Adipose tissue (tissue), 3 donors: ENCODE measurements around the gene BBS4. TPM values are rescaled to one million over a fixed set of nuclear protein-coding genes. Genes with fewer than 3 reads are reported as not detected.

ENCODE experiments used
- H3K27ac ChIP-seq: one replicate; pipeline ENCODE4 v1.5.1; 2013; ENCODE audit warnings: low read depth, low read length
- WGBS, 3 donors: extraction: QIAGEN DNeasy Blood & Tissue Kit; methylation state at CpG; one replicate each; pipeline ENCODE4 v1.1.7; 2013; 5-methylcytosine and 5-hydroxymethylcytosine counted together
- polyA plus RNA-seq, 3 donors: library from polyadenylated mRNA; stranded (reverse); fragments of 200-250 nt; gene quantifications; one replicate each; pipeline ENCODE4 v1.2.3, GENCODE V29; 2013
- donor health status: healthy with polysubstance abuse.
- donor health status: Bipolar disorder and iron deficiency.
- donor health status: healthy.

The BBS4 gene
- polyA plus RNA-seq, 3 donors: 8.0 to 12.0 (median 10.0) TPM

- H3K27ac ChIP-seq: no peak overlapping the region
- 42 to 93% (median 65%) methylated on average over 1 of the region's 1 CpG for WGBS, 3 donors
Observed at GRCh38 chr15:72740219-72740618, 54.2 kb downstream of the BBS4 start.

- H3K27ac ChIP-seq: no peak overlapping the region
- WGBS, 3 donors: 94 to 95% (median 94%) methylated on average over 2 of the region's 2 CpGs
Observed at GRCh38 chr15:72749700-72750099, 63.7 kb downstream of the BBS4 start.

- 43 to 81% (median 59%) methylated on average over 9 of the region's 9 CpGs for WGBS, 3 donors
- no peak overlapping the region for H3K27ac ChIP-seq
Observed at GRCh38 chr15:72751751-72752455, 65.9 kb downstream of the BBS4 start.

GRCh38 chr15:72754096-72754495, 68.1 kb downstream of the BBS4 start:
- WGBS, 3 donors: 93 to 96% (median 93%) methylated on average over 6 of the region's 6 CpGs
- no peak overlapping the region for H3K27ac ChIP-seq

- WGBS, 3 donors: 73 to 92% (median 74%) methylated on average over 3 of the region's 3 CpGs
- H3K27ac ChIP-seq: no peak overlapping the region
Observed at GRCh38 chr15:72758182-72758581, 72.2 kb downstream of the BBS4 start.

GRCh38 chr15:72760590-72761260, 74.7 kb downstream of the BBS4 start:
- 50 to 93% (median 92%) methylated on average over 5 of the region's 5 CpGs for WGBS, 3 donors

GRCh38 chr15:72764656-72765055, 78.6 kb downstream of the BBS4 start:
- 93 to 98% (median 98%) methylated on average over 3 of the region's 3 CpGs for WGBS, 3 donors
- H3K27ac ChIP-seq: no peak overlapping the region

More at GRCh38 chr15:72760590-72761260, 74.7 kb downstream of the BBS4 start:
- no peak overlapping the region for H3K27ac ChIP-seq

- 97 to 99% (median 98%) methylated on average over 2 of the region's 2 CpGs for WGBS, 3 donors
- no peak overlapping the region for H3K27ac ChIP-seq
Observed at GRCh38 chr15:72766025-72766424, 80.0 kb downstream of the BBS4 start.

GRCh38 chr15:72766780-72767179, 80.8 kb downstream of the BBS4 start:
- H3K27ac ChIP-seq: no peak overlapping the region
- WGBS, 3 donors: 98 to 99% (median 98%) methylated on average over 2 of the region's 2 CpGs

GRCh38 chr15:72770673-72771328, 84.8 kb downstream of the BBS4 start:
- WGBS, 3 donors: 73 to 85% (median 85%) methylated on average over 6 of the region's 6 CpGs
- H3K27ac ChIP-seq: no peak overlapping the region

- no peak overlapping the region for H3K27ac ChIP-seq
- WGBS, 3 donors: 57 to 93% (median 77%) methylated on average over 1 of the region's 1 CpG
Observed at GRCh38 chr15:72771329-72771725, 85.3 kb downstream of the BBS4 start.

- no peak overlapping the region for H3K27ac ChIP-seq
- WGBS, 3 donors: 57 to 74% (median 61%) methylated on average over 2 of the region's 2 CpGs
Observed at GRCh38 chr15:72774696-72775383, 88.8 kb downstream of the BBS4 start.

GRCh38 chr15:72778796-72779195, 92.8 kb downstream of the BBS4 start:
- WGBS, 3 donors: 82 to 90% (median 86%) methylated on average over 6 of the region's 6 CpGs
- no peak overlapping the region for H3K27ac ChIP-seq

GRCh38 chr15:72781631-72782030, 95.6 kb downstream of the BBS4 start:
- 64 to 75% (median 67%) methylated on average over 6 of the region's 6 CpGs for WGBS, 3 donors
- H3K27ac ChIP-seq: no peak overlapping the region

- WGBS, 3 donors: 29 to 46% (median 45%) methylated on average over 14 of the region's 14 CpGs
- no peak overlapping the region for H3K27ac ChIP-seq
Observed at GRCh38 chr15:72782274-72783003, 96.4 kb downstream of the BBS4 start.

GRCh38 chr15:72783004-72783639, 97.1 kb downstream of the BBS4 start:
- WGBS, 3 donors: 0 to 1% (median 0%) methylated on average over 48 to 52 of the region's 52 CpGs
- no peak overlapping the region for H3K27ac ChIP-seq

GRCh38 chr15:72783640-72784455, 97.8 kb downstream of the BBS4 start, which contains the start of gene ADPGK:
TSS of gene ADPGK (minus strand) at chr15:72783758. CDS start at chr15:72783691, 67 bp downstream.
- WGBS, 3 donors: 0 to 1% (median 1%) methylated on average over 68 of the region's 68 CpGs
- H3K27ac ChIP-seq: no peak within 1 kb of the TSS
